Upper lobe of right lung (tissue), 1 donor: Measurements from ENCODE around the gene EIF3K. TPM values are rescaled to one million over a fixed set of nuclear protein-coding genes. Genes with fewer than 3 reads are reported as not detected.
A peak's percentile ranks its signal among the peaks of the same experiment; 100 is the strongest.

Experiments used
- ATAC-seq: fragments of 200-7000 bp; cut with Tn5 transposase; one replicate; pipeline ENCODE4 v1.9.1; 2020; ENCODE audit warnings: mild to moderate bottlenecking, moderate library complexity
- DNase-seq: peaks from one replicate; pipeline ENCODE4 v3.0.0-alpha.2; 2020
- H3K27ac ChIP-seq: fragments of 200-600 bp; one replicate; pipeline ENCODE4 v1.8.0; 2022
- H3K27me3 ChIP-seq: fragments of 200-600 bp; one replicate; pipeline ENCODE4 v1.8.0; 2022; ENCODE audit warnings: mild to moderate bottlenecking
- H3K36me3 ChIP-seq: fragments of 200-600 bp; one replicate; pipeline ENCODE4 v1.8.0; 2022
- H3K4me1 ChIP-seq: fragments of 200-600 bp; one replicate; pipeline ENCODE4 v1.8.0; 2022
- H3K4me3 ChIP-seq: fragments of 200-600 bp; one replicate; pipeline ENCODE4 v1.8.0; 2022; ENCODE audit warnings: mild to moderate bottlenecking
- H3K9me3 ChIP-seq: fragments of 200-600 bp; one replicate; pipeline ENCODE4 v1.8.0; 2022
- CTCF ChIP-seq: fragments of 200-600 bp; IDR thresholded peaks from one replicate; pipeline ENCODE4 v1.8.0; 2022; ENCODE audit warnings: antibody characterized with exemption
- intact Hi-C: fragments of 100-400 bp; cut with DNase I; formaldehyde crosslinking; loops from one replicate; pipeline ENCODE4 v1.11.0; 2022
- total RNA-seq: library from RNA; stranded (reverse); fragmentation: NEBNext Ultra II Directional; extraction: Animal tissue kit (Norgen Biotek cat#: 25700); gene quantifications from one replicate; pipeline ENCODE4 v1.2.1, GENCODE V29; 2021
- donor health status: DM: no; HTN: yes; CAD: no; lungs with severe emphysema.

The EIF3K gene
- total RNA-seq, 1 donor from 2014 or later: 215 TPM

GRCh38 chr19:38684862-38685665, 66.1 kb downstream of the EIF3K start:
- intact Hi-C loops: no loop called here
- no peak for ATAC-seq
- no peaks in the 10 kb centered on the region for H3K36me3 ChIP-seq
- no peaks in the 10 kb centered on the region for H3K9me3 ChIP-seq
- no peak overlapping the region for H3K4me3 ChIP-seq
- H3K4me1 ChIP-seq: peaks cover 87% of the 10 kb centered on the region
- no peaks in the 10 kb centered on the region for H3K27me3 ChIP-seq
- no peak for DNase-seq
- peak overlapping the region; percentile 80 for H3K27ac ChIP-seq
- TF ChIP-seq CTCF: no peak

GRCh38 chr19:38685666-38686529, 66.9 kb downstream of the EIF3K start:
- ATAC-seq (no peak), DNase-seq (no peak)
- intact Hi-C loops: no loop called here
- Histone ChIP-seq H3K9me3 (no peaks in the 10 kb centered on the region), H3K27me3 (no peaks in the 10 kb centered on the region), H3K4me3 (no peak overlapping the region), H3K4me1 (peaks cover 79% of the 10 kb centered on the region), H3K36me3 (no peaks in the 10 kb centered on the region), H3K27ac (peak overlapping the region; percentile 80)
- peak; percentile 43 for TF ChIP-seq CTCF

- no peak overlapping the region for H3K4me3 ChIP-seq
- intact Hi-C loops: no loop called here
- no peak for TF ChIP-seq CTCF
- peaks cover 75% of the 10 kb centered on the region for H3K4me1 ChIP-seq
- no peaks in the 10 kb centered on the region for H3K36me3 ChIP-seq
- H3K27ac ChIP-seq: peak overlapping the region; percentile 80
- H3K27me3 ChIP-seq: no peaks in the 10 kb centered on the region
- H3K9me3 ChIP-seq: no peaks in the 10 kb centered on the region
- DNase-seq (no peak), ATAC-seq (peak; percentile 14)
These were observed 67.5 kb downstream of the EIF3K start for GRCh38 chr19:38686530-38686888.

Other genes with a start within 250 kb of the EIF3K start
- gene PSMD8, start 244.6 kb upstream of the EIF3K start, total RNA-seq: 123 TPM
- gene GGN, start 231.2 kb upstream of the EIF3K start, total RNA-seq: not detected
- 1.6 TPM for gene SPRED3, start 230.5 kb upstream of the EIF3K start, total RNA-seq
- 16.2 TPM for gene FAM98C, start 216.1 kb upstream of the EIF3K start, total RNA-seq
- 7.6 TPM for gene RASGRP4, start 193.0 kb upstream of the EIF3K start, total RNA-seq
- 6.5 TPM for gene RYR1, start 185.5 kb upstream of the EIF3K start, total RNA-seq
- 12.1 TPM for gene MAP4K1, start 1.2 kb upstream of the EIF3K start, total RNA-seq
- gene ACTN4, start 28.5 kb downstream of the EIF3K start, total RNA-seq: 565 TPM
- 14.4 TPM for gene CAPN12, start 125.3 kb downstream of the EIF3K start, total RNA-seq
- not detected for gene LGALS7, start 154.3 kb downstream of the EIF3K start, total RNA-seq
- gene LGALS7B, start 170.0 kb downstream of the EIF3K start, total RNA-seq: 3.2 TPM
- gene LGALS4, start 193.8 kb downstream of the EIF3K start, total RNA-seq: 3.7 TPM
- gene ECH1, start 212.6 kb downstream of the EIF3K start, total RNA-seq: 210 TPM
- gene HNRNPL, start 230.8 kb downstream of the EIF3K start, total RNA-seq: 248 TPM